Breast epithelium (tissue), 4 donors: ENCODE data around the gene SFMBT2. TPM values are rescaled to one million over a fixed set of nuclear protein-coding genes. Genes with fewer than 3 reads are reported as not detected.

Experiments used
- DNase-seq, 2 donors: peaks; one replicate each; pipeline ENCODE4 v3.0.0-alpha.2; 2019; ENCODE audit warnings: low spot score in 2 of 2
- H3K27ac ChIP-seq, 2 donors: fragments of 200-600 bp; sonication (generic) in 1 of 2; one replicate each; pipeline ENCODE4 v1.5.1; 2016 to 2019; ENCODE audit warnings: mild to moderate bottlenecking in 1 of 2
- H3K27me3 ChIP-seq, 2 donors: fragments of 200-600 bp; sonication (generic) in 1 of 2; one replicate each; pipeline versions ENCODE4 v1.5.1 to v1.6.0; 2017 to 2019; ENCODE audit warnings: control low read depth in 1 of 2, mild to moderate bottlenecking in 1 of 2
- H3K36me3 ChIP-seq: fragments of 200-600 bp; one replicate; pipeline ENCODE4 v1.5.1; 2019
- H3K4me1 ChIP-seq, 2 donors: fragments of 200-600 bp; sonication (generic); one replicate each; pipeline ENCODE4 v1.5.1; 2016 to 2019; ENCODE audit warnings: control low read depth in 1 of 2
- H3K4me3 ChIP-seq, 3 donors: fragments of 200-600 bp; sonication (generic); 1 replicate in 2 of 3; 2 replicates in 1 of 3; pipeline ENCODE4 v1.5.1; 2016 to 2019; ENCODE audit warnings: mild to moderate bottlenecking in 3 of 3, moderate library complexity in 2 of 3
- H3K9me3 ChIP-seq, 2 donors: fragments of 200-600 bp; sonication (generic) in 1 of 2; one replicate each; pipeline ENCODE4 v1.5.1; 2016 to 2019; ENCODE audit warnings: control low read depth in 1 of 2
- POLR2A ChIP-seq: fragments of 450-650 bp; IDR thresholded peaks from one replicate; pipeline ENCODE4 v1.6.1; 2016; ENCODE audit warnings: antibody characterized with exemption, mild to moderate bottlenecking, moderate library complexity
- POLR2AphosphoS5 ChIP-seq, 3 donors: sonication (generic); formaldehyde crosslinking; IDR thresholded peaks; one replicate each; pipeline ENCODE4 v1.6.1; 2017; ENCODE audit warnings: antibody characterized with exemption in 3 of 3
- intact Hi-C: fragments of 100-400 bp; cut with DNase I; formaldehyde crosslinking; loops from one replicate; pipeline ENCODE4 v1.15.1; 2023; ENCODE audit warnings: low total_unique reads
- total RNA-seq, 3 donors: library from RNA; depleted of rRNA; stranded (reverse); fragments of >200 nt; gene quantifications; one replicate each; pipeline ENCODE4 v1.1.0, GENCODE V29; 2016
- TF ChIP-seq, protein P1 (sequence below), 3 donors: fragments of 450-650 bp; IDR thresholded peaks; one replicate each; pipeline ENCODE4 v1.5.1; 2016 to 2017; ENCODE audit warnings: antibody characterized with exemption in 3 of 3, mild to moderate bottlenecking in 3 of 3, moderate library complexity in 3 of 3

Gene SFMBT2
- total RNA-seq, 3 donors from 2014 or later, result 3.5 to 32.8 (median 22.8) TPM

DNA sequence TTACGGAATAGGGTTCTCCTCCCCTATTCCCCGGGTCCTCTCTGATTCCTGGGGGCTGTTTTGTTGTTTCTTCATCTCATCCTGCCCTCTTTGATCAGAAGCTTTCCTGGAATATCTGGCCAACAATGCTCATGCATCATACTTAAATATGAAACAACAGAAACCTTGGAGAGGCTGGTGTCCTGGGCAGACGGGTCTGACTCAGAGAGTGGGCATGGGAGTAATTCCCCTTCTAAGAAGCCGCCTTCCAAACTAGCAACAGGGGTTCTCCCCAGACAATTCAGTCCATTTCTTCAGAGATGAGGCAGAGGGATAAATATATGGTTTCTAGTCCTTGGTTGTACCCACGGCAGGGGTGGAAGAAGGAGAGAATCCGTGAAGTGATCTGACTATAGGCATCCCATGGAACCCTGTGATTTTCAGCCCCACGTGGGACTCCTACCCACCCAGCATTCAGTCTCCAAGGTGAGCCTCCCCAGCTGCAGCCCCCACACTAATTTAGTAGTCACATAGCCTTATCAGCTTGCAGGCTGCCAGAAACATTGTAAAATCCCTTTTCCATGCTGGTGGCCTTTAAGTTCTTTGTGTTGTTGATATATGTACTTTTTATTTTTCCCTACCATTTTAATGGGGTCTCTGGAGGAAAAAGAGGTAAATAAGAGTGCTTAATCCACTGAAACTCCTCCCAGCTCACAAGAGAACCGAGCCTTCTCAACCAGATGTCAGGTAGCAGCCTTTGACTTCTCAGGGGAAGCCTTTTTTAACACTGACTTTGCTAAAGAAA lies 119.2 kb downstream of the SFMBT2 start:
- no peaks in the 10 kb centered on the region for H3K36me3 ChIP-seq
- no peaks in the 10 kb centered on the region for H3K4me1 ChIP-seq
- intact Hi-C loops, result no loop called here
- TF ChIP-seq, protein P1, sequence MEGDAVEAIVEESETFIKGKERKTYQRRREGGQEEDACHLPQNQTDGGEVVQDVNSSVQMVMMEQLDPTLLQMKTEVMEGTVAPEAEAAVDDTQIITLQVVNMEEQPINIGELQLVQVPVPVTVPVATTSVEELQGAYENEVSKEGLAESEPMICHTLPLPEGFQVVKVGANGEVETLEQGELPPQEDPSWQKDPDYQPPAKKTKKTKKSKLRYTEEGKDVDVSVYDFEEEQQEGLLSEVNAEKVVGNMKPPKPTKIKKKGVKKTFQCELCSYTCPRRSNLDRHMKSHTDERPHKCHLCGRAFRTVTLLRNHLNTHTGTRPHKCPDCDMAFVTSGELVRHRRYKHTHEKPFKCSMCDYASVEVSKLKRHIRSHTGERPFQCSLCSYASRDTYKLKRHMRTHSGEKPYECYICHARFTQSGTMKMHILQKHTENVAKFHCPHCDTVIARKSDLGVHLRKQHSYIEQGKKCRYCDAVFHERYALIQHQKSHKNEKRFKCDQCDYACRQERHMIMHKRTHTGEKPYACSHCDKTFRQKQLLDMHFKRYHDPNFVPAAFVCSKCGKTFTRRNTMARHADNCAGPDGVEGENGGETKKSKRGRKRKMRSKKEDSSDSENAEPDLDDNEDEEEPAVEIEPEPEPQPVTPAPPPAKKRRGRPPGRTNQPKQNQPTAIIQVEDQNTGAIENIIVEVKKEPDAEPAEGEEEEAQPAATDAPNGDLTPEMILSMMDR (IDR thresholded peaks at IDR 0.05), result no peak
- TF ChIP-seq POLR2A (no peak), POLR2AphosphoS5 (IDR thresholded peaks at IDR 0.05) (no peak)
- no peaks in the 10 kb centered on the region for H3K27me3 ChIP-seq
- H3K4me3 ChIP-seq, result no peak overlapping the region
- no peaks in the 10 kb centered on the region for H3K9me3 ChIP-seq
- no peak for DNase-seq
- H3K27ac ChIP-seq, result no peak overlapping the region

DNA sequence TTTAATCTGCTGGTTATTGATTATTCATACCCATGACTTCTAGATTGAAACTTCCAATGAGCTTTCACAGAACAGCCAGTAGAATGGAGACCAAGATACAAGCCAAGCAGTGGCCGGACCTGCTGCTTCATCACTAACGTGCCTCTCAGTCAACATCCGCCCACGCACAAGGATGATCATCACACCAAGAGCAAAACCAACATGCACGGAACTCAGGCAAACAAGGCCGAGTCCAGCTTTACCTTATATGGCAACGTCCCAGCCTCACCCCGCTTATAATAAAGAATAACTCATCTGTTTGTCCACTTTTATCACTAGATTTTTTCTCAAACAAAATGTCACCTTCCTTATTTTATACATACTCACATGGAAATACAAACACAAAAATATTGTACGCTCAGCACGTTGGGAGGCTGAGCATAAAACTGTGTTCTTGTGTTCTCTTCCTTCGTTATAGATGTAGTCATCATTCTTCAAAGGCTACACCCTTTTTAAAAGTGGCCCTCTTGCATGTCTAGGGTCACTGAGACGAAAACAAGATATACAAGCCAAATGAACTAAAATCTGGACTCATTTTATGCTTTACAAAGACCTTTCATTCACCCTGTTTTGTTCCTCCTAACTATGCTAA lies 122.7 kb downstream of the SFMBT2 start:
- DNase-seq, result no peak
- intact Hi-C loops, result no loop called here
- Histone ChIP-seq H3K4me1 (no peaks in the 10 kb centered on the region), H3K27me3 (no peaks in the 10 kb centered on the region), H3K27ac (no peak overlapping the region), H3K36me3 (no peaks in the 10 kb centered on the region), H3K4me3 (no peak overlapping the region), H3K9me3 (no peaks in the 10 kb centered on the region)
- TF ChIP-seq, protein P1 (IDR thresholded peaks at IDR 0.05), result no peak
- no peak for TF ChIP-seq POLR2AphosphoS5 (IDR thresholded peaks at IDR 0.05)
- TF ChIP-seq POLR2A, result no peak

DNA sequence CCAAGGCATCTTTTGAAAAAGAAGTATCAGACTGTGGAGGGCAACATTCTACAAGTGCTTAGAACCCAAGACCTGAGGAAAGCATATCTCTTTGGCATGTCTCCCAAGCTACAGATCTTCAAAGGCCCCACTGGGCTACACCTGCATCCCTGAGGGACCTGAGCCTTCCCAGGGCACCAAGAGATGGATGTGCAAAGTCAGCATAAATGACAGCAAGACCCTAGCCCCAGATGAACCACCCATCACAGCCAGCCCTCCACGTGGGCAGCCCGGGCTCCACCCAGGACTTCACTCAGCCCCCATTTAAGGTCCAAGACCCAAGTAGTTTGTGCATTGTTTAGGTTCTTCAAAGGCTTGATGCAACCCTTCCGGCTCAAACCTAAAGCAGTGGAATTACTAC lies 123.5 kb downstream of the SFMBT2 start:
- Histone ChIP-seq H3K9me3 (no peaks in the 10 kb centered on the region), H3K4me1 (no peaks in the 10 kb centered on the region), H3K27ac (no peak overlapping the region), H3K36me3 (no peaks in the 10 kb centered on the region), H3K4me3 (no peak overlapping the region), H3K27me3 (no peaks in the 10 kb centered on the region)
- no peak for DNase-seq
- intact Hi-C loops, result no loop called here
- TF ChIP-seq, protein P1 (IDR thresholded peaks at IDR 0.05), result no peak
- TF ChIP-seq POLR2AphosphoS5 (IDR thresholded peaks at IDR 0.05) (no peak), POLR2A (no peak)

DNA sequence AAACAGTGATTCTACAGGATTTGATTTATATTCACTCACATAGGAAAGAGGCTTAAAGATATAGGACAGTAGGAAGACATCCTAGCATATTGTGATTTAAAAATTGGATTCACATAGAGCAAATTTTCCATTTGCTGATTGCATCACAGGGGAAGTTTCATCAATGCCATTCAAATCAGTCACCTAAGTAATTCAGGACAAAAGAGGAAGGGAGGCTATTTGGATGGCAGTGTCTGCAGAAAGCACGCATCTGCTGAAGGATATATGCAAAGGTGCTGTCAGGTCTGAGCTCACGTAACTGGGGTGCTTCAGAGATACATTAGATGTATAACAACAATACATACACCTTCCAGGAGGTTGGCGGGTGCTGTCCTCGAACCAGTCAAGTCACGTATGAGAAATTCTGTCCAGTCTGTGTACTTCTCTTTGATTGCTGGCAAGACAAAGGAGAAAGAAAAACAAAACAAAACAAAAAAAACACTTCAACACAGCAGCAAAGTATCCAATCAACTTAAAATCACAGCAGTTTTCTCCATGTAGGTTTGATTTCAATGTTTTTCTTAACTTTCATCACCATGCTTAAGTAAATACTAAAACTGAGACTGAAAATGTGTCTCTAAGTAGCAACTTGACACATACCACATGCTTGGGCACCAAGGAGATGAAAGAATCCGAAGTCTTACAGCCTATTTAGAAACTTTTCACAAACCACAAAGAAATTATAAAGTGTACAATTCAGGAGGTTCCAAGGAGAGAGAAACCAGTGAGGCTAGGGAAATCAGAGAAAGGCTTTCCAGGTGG lies 125.1 kb downstream of the SFMBT2 start:
- H3K4me3 ChIP-seq, result no peak overlapping the region
- no peaks in the 10 kb centered on the region for H3K27me3 ChIP-seq
- no peaks in the 10 kb centered on the region for H3K9me3 ChIP-seq
- intact Hi-C loops, result no loop called here
- H3K27ac ChIP-seq, result no peak overlapping the region
- H3K36me3 ChIP-seq, result no peaks in the 10 kb centered on the region
- H3K4me1 ChIP-seq, result no peaks in the 10 kb centered on the region
- no peak for DNase-seq
- TF ChIP-seq POLR2A, result no peak
- TF ChIP-seq POLR2AphosphoS5 (IDR thresholded peaks at IDR 0.05), result no peak
- TF ChIP-seq, protein P1 (IDR thresholded peaks at IDR 0.05), result no peak
